ENCODE measurements around the gene NPAT. TPM values are rescaled to one million over a fixed set of nuclear protein-coding genes. Genes with fewer than 3 reads are reported as not detected.

Gene NPAT
- total RNA-seq, 1 experiment from 2014 or later = 27.9 TPM

- peak overlapping the region; percentile 81 for H3K4me3 ChIP-seq (ENCODE audit: low read depth, low read length, poor library complexity, severe bottlenecking)
- no TSS peak for BruUV-seq (replicated peaks)
- no peaks in the 10 kb centered on the region for H3K36me3 ChIP-seq (ENCODE audit: insufficient read depth, low read length, poor library complexity, severe bottlenecking)
- H3K4me1 ChIP-seq (ENCODE audit: insufficient read depth, low read length, poor library complexity, severe bottlenecking) = peaks cover 41% of the 10 kb centered on the region
- no peak for DNase-seq (ENCODE audit: low spot score)
- TF ChIP-seq, protein P1, sequence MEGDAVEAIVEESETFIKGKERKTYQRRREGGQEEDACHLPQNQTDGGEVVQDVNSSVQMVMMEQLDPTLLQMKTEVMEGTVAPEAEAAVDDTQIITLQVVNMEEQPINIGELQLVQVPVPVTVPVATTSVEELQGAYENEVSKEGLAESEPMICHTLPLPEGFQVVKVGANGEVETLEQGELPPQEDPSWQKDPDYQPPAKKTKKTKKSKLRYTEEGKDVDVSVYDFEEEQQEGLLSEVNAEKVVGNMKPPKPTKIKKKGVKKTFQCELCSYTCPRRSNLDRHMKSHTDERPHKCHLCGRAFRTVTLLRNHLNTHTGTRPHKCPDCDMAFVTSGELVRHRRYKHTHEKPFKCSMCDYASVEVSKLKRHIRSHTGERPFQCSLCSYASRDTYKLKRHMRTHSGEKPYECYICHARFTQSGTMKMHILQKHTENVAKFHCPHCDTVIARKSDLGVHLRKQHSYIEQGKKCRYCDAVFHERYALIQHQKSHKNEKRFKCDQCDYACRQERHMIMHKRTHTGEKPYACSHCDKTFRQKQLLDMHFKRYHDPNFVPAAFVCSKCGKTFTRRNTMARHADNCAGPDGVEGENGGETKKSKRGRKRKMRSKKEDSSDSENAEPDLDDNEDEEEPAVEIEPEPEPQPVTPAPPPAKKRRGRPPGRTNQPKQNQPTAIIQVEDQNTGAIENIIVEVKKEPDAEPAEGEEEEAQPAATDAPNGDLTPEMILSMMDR (conservative IDR thresholded peaks at IDR 0.05; ENCODE audit: low read depth, low read length) = no peak
- no peak for TF ChIP-seq EZH2 (IDR thresholded peaks at IDR 0.05; ENCODE audit: borderline replicate concordance, low read depth, low read length, poor library complexity, severe bottlenecking)
- ChIA-PET POLR2A (ENCODE audit: low non-redundant PET) (no interaction called here), CTCF (no interaction called here)
- intact Hi-C loops (cut with micrococcal nuclease; ENCODE audit: unreplicated experiment) = loop anchor here (5.0 to 10.0 kb wide), 3 partner anchors 246 to 446 kb away; partner anchors contain the start of genes C11orf65, DDX10 and POGLUT3
- H3K9me3 ChIP-seq (ENCODE audit: low read depth, low read length, poor library complexity, severe bottlenecking) = no peaks in the 10 kb centered on the region
- peak overlapping the region; percentile 94 for H3K27ac ChIP-seq (ENCODE audit: low read depth, low read length, poor library complexity, severe bottlenecking)
- no peaks in the 10 kb centered on the region for H3K27me3 ChIP-seq (replicated peaks; ENCODE audit: insufficient read depth, low read depth, low read length, poor library complexity)
Measured at GRCh38 chr11:108221371-108221770, 1.1 kb downstream of the NPAT start.

GRCh38 chr11:108220721-108221336, 1.6 kb downstream of the NPAT start:
- Histone ChIP-seq H3K27ac (ENCODE audit: low read depth, low read length, poor library complexity, severe bottlenecking) (peak overlapping the region; percentile 94), H3K4me3 (ENCODE audit: low read depth, low read length, poor library complexity, severe bottlenecking) (peak overlapping the region; percentile 81), H3K36me3 (ENCODE audit: insufficient read depth, low read length, poor library complexity, severe bottlenecking) (no peaks in the 10 kb centered on the region), H3K9me3 (ENCODE audit: low read depth, low read length, poor library complexity, severe bottlenecking) (no peaks in the 10 kb centered on the region), H3K27me3 (replicated peaks; ENCODE audit: insufficient read depth, low read depth, low read length, poor library complexity) (no peaks in the 10 kb centered on the region), H3K4me1 (ENCODE audit: insufficient read depth, low read length, poor library complexity, severe bottlenecking) (peaks cover 41% of the 10 kb centered on the region)
- intact Hi-C loops (cut with micrococcal nuclease; ENCODE audit: unreplicated experiment) = loop anchor here (5.0 to 10.0 kb wide), 3 partner anchors 246 to 446 kb away; partner anchors contain the start of genes C11orf65, DDX10 and POGLUT3
- ChIA-PET CTCF (interaction anchor here (0.7 kb wide), 1 partner anchor 1650 kb away, joined by 3 read pairs; no protein-coding TSS in a partner anchor), POLR2A (ENCODE audit: low non-redundant PET) (no interaction called here)
- TF ChIP-seq EZH2 (IDR thresholded peaks at IDR 0.05; ENCODE audit: borderline replicate concordance, low read depth, low read length, poor library complexity, severe bottlenecking) = no peak
- TF ChIP-seq, protein P1 (conservative IDR thresholded peaks at IDR 0.05; ENCODE audit: low read depth, low read length) = peak; percentile 21; the same call in 1 of the 2 replicates
- BruUV-seq (replicated peaks) = no TSS peak
- DNase-seq (ENCODE audit: low spot score) = no peak

GRCh38 chr11:108218912-108219783, 3.3 kb downstream of the NPAT start:
- no peak for TF ChIP-seq EZH2 (IDR thresholded peaks at IDR 0.05; ENCODE audit: borderline replicate concordance, low read depth, low read length, poor library complexity, severe bottlenecking)
- POLR2A ChIA-PET (ENCODE audit: low non-redundant PET) = no interaction called here
- Histone ChIP-seq H3K4me1 (ENCODE audit: insufficient read depth, low read length, poor library complexity, severe bottlenecking) (peaks cover 27% of the 10 kb centered on the region), H3K9me3 (ENCODE audit: low read depth, low read length, poor library complexity, severe bottlenecking) (no peaks in the 10 kb centered on the region), H3K27ac (ENCODE audit: low read depth, low read length, poor library complexity, severe bottlenecking) (no peak overlapping the region), H3K4me3 (ENCODE audit: low read depth, low read length, poor library complexity, severe bottlenecking) (no peak overlapping the region), H3K27me3 (replicated peaks; ENCODE audit: insufficient read depth, low read depth, low read length, poor library complexity) (no peaks in the 10 kb centered on the region), H3K36me3 (ENCODE audit: insufficient read depth, low read length, poor library complexity, severe bottlenecking) (no peaks in the 10 kb centered on the region)
- intact Hi-C loops (cut with micrococcal nuclease; ENCODE audit: unreplicated experiment) = no loop called here
- peak; percentile 42 for DNase-seq (ENCODE audit: low spot score)
- CTCF ChIA-PET = no interaction called here
- no TSS peak for BruUV-seq (replicated peaks)

Measured in A673 (cell line).